H1 (cell line): ENCODE measurements around the gene LAMA3. TPM values are rescaled to one million over a fixed set of nuclear protein-coding genes. Genes with fewer than 3 reads are reported as not detected.

Experiments used
- CTCF ChIA-PET: fragments of 300-600 bp; sonication (Branson Sonifier 250); formaldehyde crosslinking; loops from one replicate; lab custom pipeline; 2021; ENCODE audit not compliant: partially characterized antibody; lab: Charles Lee
- POLR2A ChIA-PET: fragments of 300-600 bp; sonication (Branson Sonifier 250); formaldehyde crosslinking; loops from one replicate; lab custom pipeline; 2021; ENCODE audit warnings: inconsistent platforms; ENCODE audit not compliant: partially characterized antibody; lab: Charles Lee
- DNase-seq, 2 experiments: peaks; one replicate each; pipeline versions ENCODE4 v3.0.0 to v3.0.0-alpha.2; 2010 to 2022; ENCODE audit warnings: low spot score in 2 of 2, low read depth in 1 of 2, mixed read lengths in 1 of 2
- FAIRE-seq: peaks from 2 replicates; lab custom pipeline; 2011; peaks lifted over from hg19 to GRCh38; lab: Jason Lieb, UNC
- H2AFZ ChIP-seq: 2 replicates; pipeline ENCODE4 v1.8.1; 2012; ENCODE audit warnings: low read length, inconsistent platforms
- H2AK5ac ChIP-seq: 2 replicates; pipeline ENCODE4 v1.6.1; 2013; ENCODE audit warnings: low read depth, low read length
- H2BK120ac ChIP-seq: replicated peaks from 2 replicates; pipeline ENCODE3; 2013; ENCODE audit warnings: low read depth, low read length, inconsistent platforms
- H2BK12ac ChIP-seq: 2 replicates; pipeline ENCODE4 v1.6.1; 2013; ENCODE audit warnings: low read depth, low read length
- H2BK15ac ChIP-seq: 2 replicates; pipeline ENCODE4 v1.6.1; 2013; ENCODE audit warnings: low read length
- H2BK20ac ChIP-seq: 2 replicates; pipeline ENCODE4 v1.6.1; 2013; ENCODE audit warnings: low read length
- H2BK5ac ChIP-seq: 2 replicates; pipeline ENCODE4 v1.6.1; 2013; ENCODE audit warnings: low read depth, low read length
- H3K14ac ChIP-seq: 2 replicates; pipeline ENCODE4 v1.6.1; 2013; ENCODE audit warnings: inconsistent platforms; ENCODE audit not compliant: insufficient read length
- H3K18ac ChIP-seq: 2 replicates; pipeline ENCODE4 v1.6.1; 2013; ENCODE audit warnings: low read length; ENCODE audit errors: extremely low read depth
- H3K23ac ChIP-seq: 2 replicates; pipeline ENCODE4 v1.6.1; 2013; ENCODE audit warnings: inconsistent platforms; ENCODE audit not compliant: insufficient read length
- H3K23me2 ChIP-seq: 2 replicates; pipeline ENCODE4 v1.6.1; 2013; ENCODE audit warnings: low read depth, low read length
- H3K27ac ChIP-seq: 2 replicates; pipeline ENCODE4 v1.6.1; 2011; ENCODE audit warnings: low read depth, low read length, inconsistent platforms
- H3K27me3 ChIP-seq, 4 experiments: replicated peaks in 1 of 4; 1 replicate in 1 of 4; 2 replicates in 3 of 4; pipeline versions ENCODE4 v1.6.1 to v1.8.1; 2011 to 2013; ENCODE audit warnings: low read length in 3 of 4, mild to moderate bottlenecking in 3 of 4, inconsistent platforms in 2 of 4, mixed read lengths in 2 of 4, moderate library complexity in 1 of 4; ENCODE audit not compliant: control insufficient read depth in 3 of 4, insufficient read depth in 3 of 4; ENCODE audit errors: extremely low read depth in 1 of 4
- H3K36me3 ChIP-seq, 4 experiments: 2 replicates each; pipeline versions ENCODE4 v1.6.1 to v1.8.1; 2011 to 2013; ENCODE audit warnings: mild to moderate bottlenecking in 4 of 4, low read length in 3 of 4, moderate library complexity in 2 of 4, control low read depth in 1 of 4, inconsistent platforms in 1 of 4; ENCODE audit not compliant: insufficient read depth in 4 of 4, control insufficient read depth in 2 of 4
- H3K4ac ChIP-seq: replicated peaks from 2 replicates; pipeline ENCODE3; 2013; ENCODE audit warnings: low read length, low read depth, mixed read lengths, inconsistent platforms; ENCODE audit not compliant: insufficient read length
- H3K4me1 ChIP-seq, 4 experiments: replicated peaks in 1 of 4; 1 replicate in 1 of 4; 2 replicates in 3 of 4; pipeline versions ENCODE4 v1.6.1 to v1.8.1; 2011 to 2013; ENCODE audit warnings: low read length in 3 of 4, inconsistent platforms in 2 of 4, mixed read lengths in 1 of 4; ENCODE audit not compliant: insufficient read depth in 4 of 4, control insufficient read depth in 3 of 4
- H3K4me2 ChIP-seq, 2 experiments: 2 replicates each; pipeline versions ENCODE4 v1.6.1 to v1.8.1; 2011 to 2013; ENCODE audit warnings: low read depth in 2 of 2, low read length in 2 of 2, control low read depth in 1 of 2, inconsistent platforms in 1 of 2, mild to moderate bottlenecking in 1 of 2; ENCODE audit not compliant: insufficient read depth in 1 of 2
- H3K4me3 ChIP-seq, 4 experiments: fragments of 200-600, 300-600 bp in 1 of 4; sonication (generic), shearing (Covaris generic), sonication (Bioruptor Twin) in 1 of 4; 2 replicates each; pipeline versions ENCODE4 v1.5.1 to v1.8.1; 2011 to 2016; ENCODE audit warnings: low read length in 4 of 4, low read depth in 3 of 4, control low read depth in 2 of 4, inconsistent platforms in 2 of 4, mild to moderate bottlenecking in 2 of 4, mixed read lengths in 1 of 4, moderate library complexity in 1 of 4; ENCODE audit not compliant: insufficient read depth in 2 of 4; ENCODE audit errors: extremely low read depth in 1 of 4
- H3K56ac ChIP-seq: replicated peaks from 2 replicates; pipeline ENCODE3; 2013; ENCODE audit warnings: low read depth, mild to moderate bottlenecking, mixed read lengths, low read length, inconsistent platforms; ENCODE audit not compliant: insufficient read length
- H3K79me1 ChIP-seq: 2 replicates; pipeline ENCODE4 v1.6.1; 2013; ENCODE audit warnings: low read depth, low read length, control low read depth
- H3K79me2 ChIP-seq, 2 experiments: 2 replicates each; pipeline versions ENCODE4 v1.6.1 to v1.8.1; 2012 to 2013; ENCODE audit warnings: low read length in 2 of 2, mild to moderate bottlenecking in 2 of 2, inconsistent platforms in 1 of 2; ENCODE audit not compliant: insufficient read depth in 2 of 2, control insufficient read depth in 1 of 2
- H3K9ac ChIP-seq, 4 experiments: replicated peaks in 1 of 4; 1 replicate in 1 of 4; 2 replicates in 3 of 4; pipeline versions ENCODE4 v1.6.1 to v1.8.1; 2011 to 2013; ENCODE audit warnings: low read depth in 3 of 4, low read length in 3 of 4, control low read depth in 2 of 4, mild to moderate bottlenecking in 2 of 4, moderate library complexity in 2 of 4, inconsistent platforms in 1 of 4; ENCODE audit errors: extremely low read depth in 1 of 4
- H3K9me3 ChIP-seq, 2 experiments: 2 replicates each; pipeline versions ENCODE4 v1.6.1 to v1.8.1; 2012 to 2013; ENCODE audit warnings: mild to moderate bottlenecking in 2 of 2, moderate library complexity in 2 of 2, control low read depth in 1 of 2, inconsistent platforms in 1 of 2, low read depth in 1 of 2, low read length in 1 of 2, mixed read lengths in 1 of 2; ENCODE audit not compliant: insufficient read depth in 2 of 2
- H4K20me1 ChIP-seq, 2 experiments: replicated peaks in 1 of 2; 2 replicates each; pipeline versions ENCODE3 to v1.8.1; 2011 to 2013; ENCODE audit warnings: inconsistent platforms in 2 of 2, low read length in 2 of 2, mild to moderate bottlenecking in 1 of 2; ENCODE audit not compliant: insufficient read depth in 2 of 2, control insufficient read depth in 1 of 2
- H4K5ac ChIP-seq: 2 replicates; pipeline ENCODE4 v1.6.1; 2013; ENCODE audit warnings: low read length, low read depth, mixed read lengths, inconsistent platforms; ENCODE audit not compliant: insufficient read length
- H4K8ac ChIP-seq: 2 replicates; pipeline ENCODE4 v1.8.0; 2013; ENCODE audit warnings: mild to moderate bottlenecking, moderate library complexity, low read length, inconsistent platforms; ENCODE audit not compliant: insufficient read depth; ENCODE audit errors: extremely low read depth
- H4K91ac ChIP-seq: replicated peaks from 2 replicates; pipeline ENCODE3; 2013; ENCODE audit warnings: low read length, mixed read lengths, inconsistent platforms; ENCODE audit not compliant: insufficient read length
- SP4 ChIP-seq: IDR thresholded peaks from 2 replicates; pipeline ENCODE4 v1.6.1; 2012; ENCODE audit warnings: low read length, inconsistent platforms
- WGBS, 2 experiments: shearing (Covaris generic) in 1 of 2; methylation state at CpG; one replicate each; pipeline versions ENCODE4 v1.1.6 to v1.1.7; 2013 to 2015; ENCODE audit warnings: low lambda C conversion rate in 2 of 2, mixed read lengths in 2 of 2, inconsistent platforms in 1 of 2, low coverage in 1 of 2, missing lambda C conversion rate in 1 of 2; ENCODE audit not compliant: insufficient replicate concordance in 2 of 2, insufficient coverage in 1 of 2, insufficient read length in 1 of 2; ENCODE audit errors: extremely low coverage in 1 of 2, missing lambda C conversion rate in 1 of 2; 5-methylcytosine and 5-hydroxymethylcytosine counted together
- polyA plus RNA-seq, 7 experiments: library from polyadenylated mRNA; depleted of rRNA in 3 of 7; stranded (reverse) in 5 of 7; unstranded in 2 of 7; fragments of >200 nt in 5 of 7; fragments of 200-250 nt in 2 of 7; gene quantifications; 1 replicate in 5 of 7; 2 replicates in 1 of 7; 4 replicates in 1 of 7; pipeline versions ENCODE4 v1.2.1 to v1.2.3, GENCODE V29; 2011 to 2013; ENCODE audit warnings: missing spikeins in 2 of 7, mixed read lengths in 2 of 7
- total RNA-seq: library from RNA; stranded (reverse); fragmentation: NEBNext Ultra II Directional; extraction: Animal tissue kit (Norgen Biotek cat#: 25700); gene quantifications from 2 replicates; pipeline ENCODE4 v1.2.1, GENCODE V29; 2021
- TF ChIP-seq, protein P1 (sequence below): IDR thresholded peaks from 2 replicates; pipeline ENCODE4 v1.6.1; 2011; ENCODE audit warnings: low read length, improper control_type of control experiment

LAMA3 gene
- total and polyA plus RNA-seq, 2 of the 8 experiments (the other 6 are each of a cell fraction or from before 2014, with no cell fraction given): 0.76 to 5.0 TPM

DNA sequence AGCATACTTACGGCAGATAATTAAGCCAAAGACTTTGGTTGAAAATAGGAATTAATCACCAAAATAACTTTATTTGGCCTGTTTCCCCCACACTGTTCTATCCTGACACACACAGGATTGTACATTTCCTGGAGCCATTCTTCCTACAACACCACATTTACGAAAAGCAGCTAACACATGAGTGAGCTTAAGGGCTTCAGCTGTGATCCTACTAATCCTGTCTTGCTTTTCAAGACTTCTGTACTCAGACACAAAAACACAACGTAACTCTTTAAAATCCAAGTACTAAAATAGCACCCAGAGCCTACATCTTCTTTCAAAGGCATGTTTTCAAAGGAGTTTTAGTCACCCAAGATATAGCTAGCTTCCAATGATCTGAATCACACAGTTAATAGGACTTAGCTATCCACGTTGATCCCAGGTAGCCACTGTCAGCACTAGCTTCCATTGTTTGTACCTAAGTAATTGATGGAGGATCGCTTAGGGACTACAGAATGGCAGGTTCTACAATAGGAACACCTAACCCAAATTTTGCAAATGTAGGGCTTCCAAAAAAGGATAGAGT, 282.5 kb downstream of the LAMA3 start:
- Histone ChIP-seq H3K9ac (no peak overlapping the region), H3K4me2 (no peak overlapping the region)
- 83% methylated on average over 5 of the region's 5 CpGs; no CpG with 5 or more reads in 1 of the 2 experiments for WGBS, 2 experiments
- TF ChIP-seq, protein P1, sequence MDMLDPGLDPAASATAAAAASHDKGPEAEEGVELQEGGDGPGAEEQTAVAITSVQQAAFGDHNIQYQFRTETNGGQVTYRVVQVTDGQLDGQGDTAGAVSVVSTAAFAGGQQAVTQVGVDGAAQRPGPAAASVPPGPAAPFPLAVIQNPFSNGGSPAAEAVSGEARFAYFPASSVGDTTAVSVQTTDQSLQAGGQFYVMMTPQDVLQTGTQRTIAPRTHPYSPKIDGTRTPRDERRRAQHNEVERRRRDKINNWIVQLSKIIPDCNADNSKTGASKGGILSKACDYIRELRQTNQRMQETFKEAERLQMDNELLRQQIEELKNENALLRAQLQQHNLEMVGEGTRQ: no peak
- TF ChIP-seq SP4: no peak

More for the DNA sequence above, 282.5 kb downstream of the LAMA3 start:
- FAIRE-seq: no peak
- no peak for DNase-seq
- ChIA-PET POLR2A (interaction anchor here (1.0 kb wide), 2 partner anchors 8 to 44 kb away, joined by 3 to 5 read pairs; no protein-coding TSS in a partner anchor), CTCF (interaction anchor here (0.8 to 1.2 kb wide), 5 partner anchors 13 to 148 kb away, joined by 3 to 5 read pairs (median 3); no protein-coding TSS in a partner anchor)
- Histone ChIP-seq H3K79me2 (no peaks in the 10 kb centered on the region), H4K5ac (no peak overlapping the region), H3K14ac (no peak overlapping the region), H3K36me3 (no peaks in the 10 kb centered on the region), H3K4ac (no peak overlapping the region), H2BK120ac (no peak overlapping the region), H4K8ac (no peak overlapping the region), H2BK15ac (no peak overlapping the region), H2BK12ac (no peak overlapping the region), H3K27ac (no peak overlapping the region), H3K18ac (no peak overlapping the region), H3K23me2 (no peaks in the 10 kb centered on the region), H3K79me1 (no peaks in the 10 kb centered on the region), H2BK5ac (no peak overlapping the region), H3K23ac (no peak overlapping the region), H3K4me3 (no peak overlapping the region), H3K4me1 (0 out of 7 replicates have a peak, but pooled peaks cover 0 to 2% (median 0%) of the 10 kb centered on the region in 4 experiments), H2AK5ac (no peak overlapping the region), H3K27me3 (no peaks in the 10 kb centered on the region), H4K91ac (no peak overlapping the region), H3K56ac (no peak overlapping the region), H2AFZ (no peak overlapping the region), H2BK20ac (no peak overlapping the region), H4K20me1 (no peaks in the 10 kb centered on the region), H3K9me3 (no peaks in the 10 kb centered on the region)
